Liver (tissue), 9 donors: ENCODE measurements around the gene LCE1F. TPM values are rescaled to one million over a fixed set of nuclear protein-coding genes. Genes with fewer than 3 reads are reported as not detected.

Experiments used
- DNase-seq: peaks from one replicate; pipeline ENCODE4 v3.0.0-alpha.2; 2017; ENCODE audit warnings: low spot score
- H3K27ac ChIP-seq, 2 donors: one replicate each; pipeline ENCODE4 v1.7.0; 2013; ENCODE audit warnings: inconsistent platforms in 2 of 2, low read length in 2 of 2, control low read depth in 1 of 2, low read depth in 1 of 2, mild to moderate bottlenecking in 1 of 2
- H3K27me3 ChIP-seq, 4 donors: one replicate each; pipeline versions ENCODE4 v1.6.1 to v1.7.0; 2013; ENCODE audit warnings: low read length in 3 of 4, inconsistent platforms in 1 of 4, mild to moderate bottlenecking in 1 of 4, moderate library complexity in 1 of 4; ENCODE audit not compliant: control insufficient read depth in 4 of 4, insufficient read depth in 4 of 4
- H3K36me3 ChIP-seq, 4 donors: one replicate each; pipeline versions ENCODE4 v1.6.1 to v1.7.0; 2013; ENCODE audit warnings: low read length in 3 of 4, mild to moderate bottlenecking in 3 of 4, low read depth in 1 of 4, moderate library complexity in 1 of 4; ENCODE audit not compliant: control insufficient read depth in 4 of 4, insufficient read depth in 3 of 4
- H3K4me1 ChIP-seq, 4 donors: one replicate each; pipeline versions ENCODE4 v1.6.1 to v1.7.0; 2013; ENCODE audit warnings: low read length in 3 of 4, mild to moderate bottlenecking in 3 of 4, moderate library complexity in 1 of 4; ENCODE audit not compliant: control insufficient read depth in 4 of 4, insufficient read depth in 4 of 4
- H3K4me3 ChIP-seq, 3 donors: one replicate each; pipeline versions ENCODE4 v1.6.1 to v1.7.0; 2013; ENCODE audit warnings: low read length in 3 of 3, control low read depth in 1 of 3, low read depth in 1 of 3, mild to moderate bottlenecking in 1 of 3
- H3K9ac ChIP-seq, 2 donors: one replicate each; pipeline ENCODE4 v1.7.0; 2013; ENCODE audit warnings: low read length in 2 of 2, mild to moderate bottlenecking in 2 of 2, moderate library complexity in 2 of 2, control low read depth in 1 of 2, low read depth in 1 of 2
- H3K9me3 ChIP-seq, 4 donors: one replicate each; pipeline versions ENCODE4 v1.6.1 to v1.7.0; 2013; ENCODE audit warnings: low read length in 3 of 4; ENCODE audit not compliant: control insufficient read depth in 4 of 4
- ATF3 ChIP-seq: IDR thresholded peaks from 2 replicates; pipeline ENCODE4 v1.6.1; 2016; ENCODE audit warnings: antibody characterized with exemption
- CTCF ChIP-seq: fragments of 150-350 bp; IDR thresholded peaks from 2 replicates; pipeline ENCODE4 v1.5.1; 2017; ENCODE audit warnings: improper control_type of control experiment, low read depth, low read length; ENCODE audit not compliant: missing input control
- EGR1 ChIP-seq, 2 donors: IDR thresholded peaks; 2 replicates each; pipeline ENCODE4 v1.6.1; 2016 to 2018; ENCODE audit warnings: antibody characterized with exemption in 2 of 2, low read depth in 2 of 2
- FOXA1 ChIP-seq: IDR thresholded peaks from 2 replicates; pipeline ENCODE4 v1.6.1; 2016; ENCODE audit warnings: antibody characterized with exemption
- FOXA2 ChIP-seq: IDR thresholded peaks from 2 replicates; pipeline ENCODE4 v1.6.1; 2016; ENCODE audit warnings: antibody characterized with exemption
- GABPA ChIP-seq, 2 donors: IDR thresholded peaks in 1 of 2; conservative IDR thresholded peaks in 1 of 2; 2 replicates each; pipeline ENCODE4 v1.6.1; 2016; ENCODE audit warnings: antibody characterized with exemption in 2 of 2, mild to moderate bottlenecking in 1 of 2, moderate library complexity in 1 of 2
- HNF4A ChIP-seq, 2 donors: conservative IDR thresholded peaks; 2 replicates each; pipeline ENCODE4 v1.6.1; 2016; ENCODE audit warnings: antibody characterized with exemption in 2 of 2, mild to moderate bottlenecking in 2 of 2
- HNF4G ChIP-seq: IDR thresholded peaks from 2 replicates; pipeline ENCODE4 v1.6.1; 2016; ENCODE audit warnings: antibody characterized with exemption
- JUND ChIP-seq, 2 donors: IDR thresholded peaks; 2 replicates each; pipeline ENCODE4 v1.6.1; 2016; ENCODE audit warnings: antibody characterized with exemption in 2 of 2
- MAX ChIP-seq: IDR thresholded peaks from 2 replicates; pipeline ENCODE4 v1.6.1; 2016; ENCODE audit warnings: antibody characterized with exemption
- NR2F2 ChIP-seq: IDR thresholded peaks from 2 replicates; pipeline ENCODE4 v1.6.1; 2016; ENCODE audit warnings: antibody characterized with exemption
- RAD21 ChIP-seq, 2 donors: IDR thresholded peaks; 2 replicates each; pipeline ENCODE4 v1.6.1; 2016; ENCODE audit warnings: antibody characterized with exemption in 2 of 2, mild to moderate bottlenecking in 2 of 2
- RXRA ChIP-seq, 2 donors: IDR thresholded peaks; 2 replicates each; pipeline ENCODE4 v1.6.1; 2017 to 2018; ENCODE audit warnings: antibody characterized with exemption in 2 of 2, mild to moderate bottlenecking in 1 of 2
- SP1 ChIP-seq: IDR thresholded peaks from 2 replicates; pipeline ENCODE4 v1.6.1; 2018; ENCODE audit warnings: antibody characterized with exemption, mild to moderate bottlenecking
- TAF1 ChIP-seq: conservative IDR thresholded peaks from 2 replicates; pipeline ENCODE4 v1.6.1; 2016; ENCODE audit warnings: antibody characterized with exemption, mild to moderate bottlenecking
- YY1 ChIP-seq: IDR thresholded peaks from 2 replicates; pipeline ENCODE4 v1.6.1; 2016; ENCODE audit warnings: antibody characterized with exemption, mild to moderate bottlenecking
- ZBTB33 ChIP-seq: IDR thresholded peaks from 2 replicates; pipeline ENCODE4 v1.6.1; 2016; ENCODE audit warnings: antibody characterized with exemption
- WGBS: extraction: QIAGEN DNeasy Blood & Tissue Kit; methylation state at CpG from one replicate; pipeline ENCODE4 v1.1.7; 2013; 5-methylcytosine and 5-hydroxymethylcytosine counted together
- polyA plus RNA-seq, 2 donors: library from polyadenylated mRNA; stranded (reverse) in 1 of 2; unstranded in 1 of 2; fragments of 200-250 nt in 1 of 2; fragments of >200 nt in 1 of 2; fragmentation: Nextera tagmentation in 1 of 2; extraction: Ambion mirVana in 1 of 2; gene quantifications; one replicate each; pipeline versions ENCODE4 v1.2.1 to v1.2.3, GENCODE V29; 2013 to 2015
- total RNA-seq, 2 donors: library from RNA; depleted of rRNA; stranded (reverse); fragments of >200 nt; gene quantifications; one replicate each; pipeline ENCODE4 v1.2.3, GENCODE V29; 2014
- TF ChIP-seq, protein P1 (sequence below): IDR thresholded peaks from 2 replicates; pipeline ENCODE4 v1.6.1; 2016; ENCODE audit warnings: antibody characterized with exemption, mild to moderate bottlenecking
- donor health status: healthy.
- donor health status: healthy.
- donor health status: healthy.
- donor health status: healthy.
- donor health status: healthy.

LCE1F gene
- total and polyA plus RNA-seq, 4 donors: not detected

- H3K4me3 ChIP-seq: no peak overlapping the region
- no peak for DNase-seq
- TF ChIP-seq ZBTB33: no peak
- no peaks in the 10 kb centered on the region for H3K4me1 ChIP-seq
- no peak overlapping the region for H3K27ac ChIP-seq
- H3K9ac ChIP-seq: no peak overlapping the region
- no peaks in the 10 kb centered on the region for H3K36me3 ChIP-seq
- H3K9me3 ChIP-seq: no peaks in the 10 kb centered on the region
- peaks cover 0 to 3% (median 0%) of the 10 kb centered on the region in 4 donors for H3K27me3 ChIP-seq
- WGBS: 40% methylated on average over 1 of the region's 1 CpG
These were observed 26.4 kb downstream of the LCE1F start for GRCh38 chr1:152801333-152801732.

GRCh38 chr1:152806576-152806975 is 31.6 kb downstream of the LCE1F start, which contains the start of gene LCE1C:
Gene LCE1C, minus strand, starts transcription at chr1:152806651. Its CDS starts 1,173 bp downstream, at chr1:152805478.
- no peak within 1 kb of the TSS for H3K4me3 ChIP-seq
- H3K9me3 ChIP-seq: no peaks in the 10 kb centered on the region
- no peak for DNase-seq
- peaks cover 0 to 7% (median 0%) of the 10 kb centered on the region in 4 donors for H3K27me3 ChIP-seq
- no peak within 1 kb of the TSS for H3K27ac ChIP-seq
- H3K9ac ChIP-seq: no peak within 1 kb of the TSS
- no peak for TF ChIP-seq HNF4G
- TF ChIP-seq RAD21 (IDR thresholded peaks at IDR 0.05): no peak
- no peak for TF ChIP-seq NR2F2
- no peak for TF ChIP-seq SP1
- TF ChIP-seq ATF3: no peak
- no peak for TF ChIP-seq CTCF
- TF ChIP-seq MAX: no peak
- no peak for TF ChIP-seq EGR1 (IDR thresholded peaks at IDR 0.05; ENCODE audit: low read depth in 2 of 2)
- TF ChIP-seq, protein P1, sequence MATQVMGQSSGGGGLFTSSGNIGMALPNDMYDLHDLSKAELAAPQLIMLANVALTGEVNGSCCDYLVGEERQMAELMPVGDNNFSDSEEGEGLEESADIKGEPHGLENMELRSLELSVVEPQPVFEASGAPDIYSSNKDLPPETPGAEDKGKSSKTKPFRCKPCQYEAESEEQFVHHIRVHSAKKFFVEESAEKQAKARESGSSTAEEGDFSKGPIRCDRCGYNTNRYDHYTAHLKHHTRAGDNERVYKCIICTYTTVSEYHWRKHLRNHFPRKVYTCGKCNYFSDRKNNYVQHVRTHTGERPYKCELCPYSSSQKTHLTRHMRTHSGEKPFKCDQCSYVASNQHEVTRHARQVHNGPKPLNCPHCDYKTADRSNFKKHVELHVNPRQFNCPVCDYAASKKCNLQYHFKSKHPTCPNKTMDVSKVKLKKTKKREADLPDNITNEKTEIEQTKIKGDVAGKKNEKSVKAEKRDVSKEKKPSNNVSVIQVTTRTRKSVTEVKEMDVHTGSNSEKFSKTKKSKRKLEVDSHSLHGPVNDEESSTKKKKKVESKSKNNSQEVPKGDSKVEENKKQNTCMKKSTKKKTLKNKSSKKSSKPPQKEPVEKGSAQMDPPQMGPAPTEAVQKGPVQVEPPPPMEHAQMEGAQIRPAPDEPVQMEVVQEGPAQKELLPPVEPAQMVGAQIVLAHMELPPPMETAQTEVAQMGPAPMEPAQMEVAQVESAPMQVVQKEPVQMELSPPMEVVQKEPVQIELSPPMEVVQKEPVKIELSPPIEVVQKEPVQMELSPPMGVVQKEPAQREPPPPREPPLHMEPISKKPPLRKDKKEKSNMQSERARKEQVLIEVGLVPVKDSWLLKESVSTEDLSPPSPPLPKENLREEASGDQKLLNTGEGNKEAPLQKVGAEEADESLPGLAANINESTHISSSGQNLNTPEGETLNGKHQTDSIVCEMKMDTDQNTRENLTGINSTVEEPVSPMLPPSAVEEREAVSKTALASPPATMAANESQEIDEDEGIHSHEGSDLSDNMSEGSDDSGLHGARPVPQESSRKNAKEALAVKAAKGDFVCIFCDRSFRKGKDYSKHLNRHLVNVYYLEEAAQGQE: no peak
- no peak for TF ChIP-seq JUND (IDR thresholded peaks at IDR 0.05)
- no peak for TF ChIP-seq ZBTB33
- TF ChIP-seq HNF4A (conservative IDR thresholded peaks at IDR 0.05): no peak
- TF ChIP-seq YY1: no peak
- TF ChIP-seq FOXA1: no peak
- TF ChIP-seq RXRA (IDR thresholded peaks at IDR 0.05): no peak
- TF ChIP-seq TAF1: no peak
- no peak for TF ChIP-seq GABPA (IDR thresholded peaks at IDR 0.05 in 1 of 2, conservative IDR thresholded peaks at IDR 0.05 in 1 of 2)
- no peak for TF ChIP-seq FOXA2
- no peaks in the 10 kb centered on the region for H3K36me3 ChIP-seq
- 60% methylated on average over 3 of the region's 3 CpGs for WGBS
- no peaks in the 10 kb centered on the region for H3K4me1 ChIP-seq
